Hepatocyte (in vitro differentiated cells): ENCODE measurements around the gene BEND6. TPM values are rescaled to one million over a fixed set of nuclear protein-coding genes. Genes with fewer than 3 reads are reported as not detected.

Experiments used
- DNase-seq: peaks from one replicate; pipeline ENCODE4 v3.0.0-alpha.2; 2016; ENCODE audit warnings: low spot score
- H2AFZ ChIP-seq: fragments of 200-600 bp; sonication (generic); 2 replicates; pipeline ENCODE4 v1.6.0; 2016; ENCODE audit warnings: antibody characterized with exemption, mild to moderate bottlenecking
- H3K27ac ChIP-seq: fragments of 200-600 bp; sonication (generic); 2 replicates; pipeline ENCODE4 v1.5.1; 2016; ENCODE audit warnings: mild to moderate bottlenecking
- H3K27me3 ChIP-seq: fragments of 200-600 bp; sonication (generic); 2 replicates; pipeline ENCODE4 v1.6.1; 2016
- H3K36me3 ChIP-seq: fragments of 200-600 bp; sonication (generic); replicated peaks from 2 replicates; pipeline ENCODE4 v1.5.1; 2016; ENCODE audit warnings: low read depth; ENCODE audit not compliant: insufficient read depth
- H3K4me1 ChIP-seq: fragments of 200-600 bp; sonication (generic); 2 replicates; pipeline ENCODE4 v1.5.1; 2016; ENCODE audit warnings: mild to moderate bottlenecking, moderate library complexity; ENCODE audit not compliant: insufficient read depth
- H3K4me2 ChIP-seq: fragments of 200-600 bp; sonication (generic); 2 replicates; pipeline ENCODE4 v1.6.0; 2016
- H3K4me3 ChIP-seq: fragments of 200-600 bp; sonication (generic); 2 replicates; pipeline ENCODE4 v1.5.1; 2016; ENCODE audit warnings: mild to moderate bottlenecking
- H3K79me2 ChIP-seq: fragments of 200-600 bp; sonication (generic); 2 replicates; pipeline ENCODE4 v1.6.0; 2017; ENCODE audit warnings: mild to moderate bottlenecking
- H3K9me2 ChIP-seq: fragments of 200-600 bp; sonication (generic); replicated peaks from 2 replicates; pipeline ENCODE4 v1.6.0; 2017; ENCODE audit warnings: mild to moderate bottlenecking; ENCODE audit not compliant: insufficient read depth
- H3K9me3 ChIP-seq: fragments of 200-600 bp; sonication (generic); 2 replicates; pipeline ENCODE4 v1.5.1; 2016; ENCODE audit warnings: low read depth, mild to moderate bottlenecking
- H4K20me1 ChIP-seq: fragments of 200-600 bp; sonication (generic); 2 replicates; pipeline ENCODE4 v1.6.0; 2016; ENCODE audit warnings: mild to moderate bottlenecking; ENCODE audit not compliant: insufficient read depth, poor library complexity, severe bottlenecking
- EZH2 ChIP-seq: fragments of 200-600 bp; sonication (generic); IDR thresholded peaks from 2 replicates; pipeline ENCODE4 v1.6.1; 2016; ENCODE audit warnings: antibody characterized with exemption, mild to moderate bottlenecking, borderline replicate concordance
- EZH2phosphoT487 ChIP-seq: fragments of 200-600 bp; sonication (generic); IDR thresholded peaks from one replicate; pipeline ENCODE4 v1.6.1; 2018; ENCODE audit warnings: antibody characterized with exemption, mild to moderate bottlenecking, low read depth, moderate library complexity; ENCODE audit not compliant: unreplicated experiment, severe bottlenecking
- WGBS: methylation state at CpG from one replicate; pipeline ENCODE4 v1.1.6; 2016; ENCODE audit warnings: low lambda C conversion rate; ENCODE audit errors: missing lambda C conversion rate; 5-methylcytosine and 5-hydroxymethylcytosine counted together
- polyA plus RNA-seq: library from polyadenylated mRNA; unstranded; fragments of >200 nt; fragmentation: Nextera tagmentation; extraction: Ambion mirVana; gene quantifications from 2 replicates; pipeline ENCODE4 v1.2.1, GENCODE V29; 2016
- total RNA-seq: library from RNA; depleted of rRNA; stranded (reverse); fragments of >200 nt; gene quantifications from 2 replicates; pipeline ENCODE4 v1.2.3, GENCODE V29; 2014
- TF ChIP-seq, protein P1 (sequence below): fragments of 200-600 bp; sonication (generic); IDR thresholded peaks from 2 replicates; pipeline ENCODE4 v1.5.1; 2016; ENCODE audit warnings: antibody characterized with exemption, mild to moderate bottlenecking; ENCODE audit not compliant: poor library complexity

Gene BEND6
- total and polyA plus RNA-seq, 2 experiments from 2014 or later: 1.2 to 2.0 TPM

- H3K36me3 ChIP-seq: no peaks in the 10 kb centered on the region
- TF ChIP-seq EZH2phosphoT487 (no peak), EZH2 (no peak)
- TF ChIP-seq, protein P1, sequence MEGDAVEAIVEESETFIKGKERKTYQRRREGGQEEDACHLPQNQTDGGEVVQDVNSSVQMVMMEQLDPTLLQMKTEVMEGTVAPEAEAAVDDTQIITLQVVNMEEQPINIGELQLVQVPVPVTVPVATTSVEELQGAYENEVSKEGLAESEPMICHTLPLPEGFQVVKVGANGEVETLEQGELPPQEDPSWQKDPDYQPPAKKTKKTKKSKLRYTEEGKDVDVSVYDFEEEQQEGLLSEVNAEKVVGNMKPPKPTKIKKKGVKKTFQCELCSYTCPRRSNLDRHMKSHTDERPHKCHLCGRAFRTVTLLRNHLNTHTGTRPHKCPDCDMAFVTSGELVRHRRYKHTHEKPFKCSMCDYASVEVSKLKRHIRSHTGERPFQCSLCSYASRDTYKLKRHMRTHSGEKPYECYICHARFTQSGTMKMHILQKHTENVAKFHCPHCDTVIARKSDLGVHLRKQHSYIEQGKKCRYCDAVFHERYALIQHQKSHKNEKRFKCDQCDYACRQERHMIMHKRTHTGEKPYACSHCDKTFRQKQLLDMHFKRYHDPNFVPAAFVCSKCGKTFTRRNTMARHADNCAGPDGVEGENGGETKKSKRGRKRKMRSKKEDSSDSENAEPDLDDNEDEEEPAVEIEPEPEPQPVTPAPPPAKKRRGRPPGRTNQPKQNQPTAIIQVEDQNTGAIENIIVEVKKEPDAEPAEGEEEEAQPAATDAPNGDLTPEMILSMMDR: no peak
- no peak overlapping the region for H3K4me2 ChIP-seq
- no peak overlapping the region for H3K27ac ChIP-seq
- no peaks in the 10 kb centered on the region for H3K9me3 ChIP-seq
- H3K79me2 ChIP-seq: no peaks in the 10 kb centered on the region
- no peak for DNase-seq
- no peaks in the 10 kb centered on the region for H3K4me1 ChIP-seq
- peak overlapping the region; percentile 17 for H2AFZ ChIP-seq
- H3K9me2 ChIP-seq: no peaks in the 10 kb centered on the region
- WGBS: 94% methylated on average over 2 of the region's 2 CpGs
- no peak overlapping the region for H3K4me3 ChIP-seq
- no peaks in the 10 kb centered on the region for H4K20me1 ChIP-seq
- H3K27me3 ChIP-seq: no peaks in the 10 kb centered on the region
These were observed 30.0 kb downstream of the BEND6 start for GRCh38 chr6:56984884-56985283.

GRCh38 chr6:56986611-56987010 lies 31.7 kb downstream of the BEND6 start:
- Histone ChIP-seq H3K9me3 (no peaks in the 10 kb centered on the region), H3K79me2 (no peaks in the 10 kb centered on the region), H4K20me1 (no peaks in the 10 kb centered on the region), H3K4me2 (no peak overlapping the region), H3K27me3 (no peaks in the 10 kb centered on the region), H3K4me3 (no peak overlapping the region), H3K27ac (no peak overlapping the region), H3K4me1 (no peaks in the 10 kb centered on the region), H3K36me3 (no peaks in the 10 kb centered on the region), H2AFZ (no peak overlapping the region), H3K9me2 (no peaks in the 10 kb centered on the region)
- DNase-seq: no peak
- WGBS: 80% methylated on average over 1 of the region's 1 CpG
- no peak for TF ChIP-seq EZH2phosphoT487
- TF ChIP-seq, protein P1: no peak
- TF ChIP-seq EZH2: no peak

GRCh38 chr6:56988145-56988544 lies 33.2 kb downstream of the BEND6 start:
- H2AFZ ChIP-seq: no peak overlapping the region
- H3K27ac ChIP-seq: no peak overlapping the region
- 89% methylated on average over 10 of the region's 10 CpGs for WGBS
- no peaks in the 10 kb centered on the region for H3K36me3 ChIP-seq
- H3K9me3 ChIP-seq: no peaks in the 10 kb centered on the region
- DNase-seq: no peak
- no peaks in the 10 kb centered on the region for H3K4me1 ChIP-seq
- no peak overlapping the region for H3K4me2 ChIP-seq
- no peaks in the 10 kb centered on the region for H3K9me2 ChIP-seq
- no peaks in the 10 kb centered on the region for H3K79me2 ChIP-seq
- no peak for TF ChIP-seq EZH2phosphoT487
- TF ChIP-seq, protein P1: no peak
- no peak for TF ChIP-seq EZH2
- H4K20me1 ChIP-seq: no peaks in the 10 kb centered on the region
- no peak overlapping the region for H3K4me3 ChIP-seq
- H3K27me3 ChIP-seq: no peaks in the 10 kb centered on the region

DNA sequence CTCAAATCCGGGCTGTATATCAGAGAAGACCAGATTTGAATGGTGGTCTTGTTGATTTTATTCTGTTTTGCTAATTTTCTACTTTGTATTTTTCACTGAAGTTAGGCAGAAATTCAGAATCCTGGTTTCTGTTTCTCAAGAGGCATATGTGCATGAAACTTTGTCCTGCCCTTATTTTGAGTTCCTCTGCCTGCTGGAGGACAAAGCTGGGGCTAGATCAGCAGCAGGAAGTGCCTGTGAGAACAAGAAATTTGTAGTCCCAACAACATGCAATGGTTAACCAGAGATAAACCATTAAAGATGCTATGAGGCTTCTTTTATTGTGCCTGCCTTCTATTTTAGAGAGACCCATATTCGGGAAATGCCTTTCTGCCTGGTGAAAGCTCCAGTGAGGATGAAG lies 37.1 kb downstream of the BEND6 start:
- Histone ChIP-seq H3K79me2 (no peaks in the 10 kb centered on the region), H3K27me3 (no peaks in the 10 kb centered on the region), H3K4me1 (no peaks in the 10 kb centered on the region), H3K9me3 (no peaks in the 10 kb centered on the region), H4K20me1 (no peaks in the 10 kb centered on the region), H3K36me3 (no peaks in the 10 kb centered on the region), H3K4me2 (no peak overlapping the region), H3K27ac (no peak overlapping the region), H3K4me3 (no peak overlapping the region), H3K9me2 (no peaks in the 10 kb centered on the region), H2AFZ (no peak overlapping the region)
- TF ChIP-seq EZH2 (no peak), EZH2phosphoT487 (no peak)
- TF ChIP-seq, protein P1: no peak
- 88% methylated on average over 2 of the region's 2 CpGs for WGBS
- no peak for DNase-seq
